ENCODE measurements around the gene VWF. TPM values are rescaled to one million over a fixed set of nuclear protein-coding genes. Genes with fewer than 3 reads are reported as not detected.
"Not testable (repeated sequence)": the region's sequence is repeated elsewhere in the genome, so short reads cannot be mapped to it uniquely, and the experiment has no call there.

Gene VWF
- total and polyA plus RNA-seq, 9 donors: 37.9 to 278 (median 107) TPM

DNA sequence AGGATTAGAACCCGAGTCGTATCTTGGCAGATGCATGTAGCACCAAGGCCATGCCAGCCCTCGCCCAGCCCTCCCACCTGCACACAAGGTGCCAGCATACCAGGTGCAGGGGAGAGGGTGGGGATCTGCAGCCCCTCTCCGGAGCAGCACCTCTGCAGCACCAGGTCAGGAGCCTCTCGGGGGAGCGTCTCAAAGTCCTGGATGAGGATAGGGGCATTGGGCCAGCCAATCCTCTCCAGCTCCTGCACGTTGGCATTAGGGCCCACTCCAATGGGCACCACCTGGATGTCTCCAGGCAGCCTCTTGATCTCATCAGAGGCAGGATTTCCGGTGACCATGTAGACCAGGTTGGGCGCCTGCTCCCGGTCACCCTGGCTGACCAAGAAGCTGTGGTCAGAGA is 106.2 kb downstream of the VWF start:
- Histone ChIP-seq H3K4me1 (ENCODE audit: insufficient read depth) (no peaks in the 10 kb centered on the region), H3K9me3 (no peaks in the 10 kb centered on the region), H3K27ac (no peak overlapping the region), H3K36me3 (no peaks in the 10 kb centered on the region), H3K4me3 (no peak overlapping the region), H3K27me3 (no peaks in the 10 kb centered on the region)
- 81 to 91% (median 89%) methylated on average over 10 of the region's 10 CpGs for WGBS, 3 donors
- intact Hi-C loops (cut with DNase I): no loop called here
- DNase-seq: no peak
- no peak for TF ChIP-seq EP300 (IDR thresholded peaks at IDR 0.05)
- TF ChIP-seq POLR2A (IDR thresholded peaks at IDR 0.05): no peak
- TF ChIP-seq CTCF (IDR thresholded peaks at IDR 0.05): no peak

DNA sequence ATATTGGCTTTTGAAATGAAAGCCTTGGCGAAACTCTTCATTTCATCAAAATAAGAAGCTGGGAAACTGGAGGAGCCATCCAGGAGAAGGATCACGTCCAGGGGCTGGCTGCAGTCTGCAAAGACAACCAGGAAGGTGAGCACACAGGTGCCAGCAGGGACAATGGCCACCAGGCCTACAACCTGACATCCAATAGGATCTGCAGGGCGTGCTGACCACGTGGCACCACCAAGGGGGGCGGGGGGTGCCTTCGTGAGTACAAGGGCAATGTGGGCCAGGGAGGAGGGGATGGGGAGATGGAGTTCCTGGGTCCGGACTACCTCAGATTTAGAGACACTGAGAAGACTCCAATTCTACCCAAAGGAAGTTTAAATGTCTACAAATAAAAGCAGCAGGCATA is 107.7 kb downstream of the VWF start:
- Histone ChIP-seq H3K36me3 (no peaks in the 10 kb centered on the region), H3K27ac (no peak overlapping the region), H3K27me3 (no peaks in the 10 kb centered on the region), H3K4me3 (no peak overlapping the region), H3K4me1 (ENCODE audit: insufficient read depth) (no peaks in the 10 kb centered on the region), H3K9me3 (no peaks in the 10 kb centered on the region)
- DNase-seq: no peak
- intact Hi-C loops (cut with DNase I): no loop called here
- TF ChIP-seq EP300 (IDR thresholded peaks at IDR 0.05): no peak
- no peak for TF ChIP-seq CTCF (IDR thresholded peaks at IDR 0.05)
- no peak for TF ChIP-seq POLR2A (IDR thresholded peaks at IDR 0.05)
- WGBS, 3 donors: 66 to 71% (median 69%) methylated on average over 7 of the region's 7 CpGs

- DNase-seq; H3K9me3 ChIP-seq; H3K36me3 ChIP-seq; H3K4me1 ChIP-seq (ENCODE audit: insufficient read depth); intact Hi-C loops (cut with DNase I); H3K27me3 ChIP-seq; H3K27ac ChIP-seq; H3K4me3 ChIP-seq: not testable (repeated sequence)
- 91 to 93% (median 92%) methylated on average over 12 of the region's 12 CpGs for WGBS, 3 donors
Measured at GRCh38 chr12:6016004-6016403, 108.5 kb downstream of the VWF start.

- H3K4me3 ChIP-seq; intact Hi-C loops (cut with DNase I); H3K36me3 ChIP-seq; H3K4me1 ChIP-seq (ENCODE audit: insufficient read depth); H3K27ac ChIP-seq; DNase-seq; H3K9me3 ChIP-seq; H3K27me3 ChIP-seq: not testable (repeated sequence)
- 59 to 63% (median 59%) methylated on average over 3 of the region's 3 CpGs for WGBS, 3 donors
Measured at GRCh38 chr12:6015271-6015670, 109.2 kb downstream of the VWF start.

- H3K9me3 ChIP-seq; H3K4me1 ChIP-seq (ENCODE audit: insufficient read depth); H3K4me3 ChIP-seq; DNase-seq; H3K36me3 ChIP-seq; intact Hi-C loops (cut with DNase I); H3K27me3 ChIP-seq; H3K27ac ChIP-seq: not testable (repeated sequence)
- 82 to 95% (median 85%) methylated on average over 4 of the region's 4 CpGs for WGBS, 3 donors
Measured at GRCh38 chr12:6010631-6011350, 113.7 kb downstream of the VWF start.

DNA sequence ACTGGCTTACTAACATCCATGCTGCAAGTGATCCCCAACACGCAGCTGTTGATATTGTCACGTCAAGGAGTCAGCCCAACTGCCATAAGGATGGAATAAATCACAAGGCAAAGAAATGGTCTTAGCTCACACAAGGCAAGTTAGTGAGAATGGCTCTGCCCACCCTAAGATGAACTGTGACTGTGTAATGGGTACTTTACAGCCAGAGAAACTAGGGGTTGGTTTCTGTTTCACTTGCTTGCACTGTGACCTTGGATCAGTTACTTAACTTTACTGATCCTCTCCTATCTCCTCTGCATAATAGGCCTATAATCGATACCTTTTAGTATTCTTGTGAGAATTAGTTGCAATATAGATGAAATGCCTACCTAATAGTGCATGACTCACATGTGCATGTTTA is 127.2 kb downstream of the VWF start:
- Histone ChIP-seq H3K4me1 (ENCODE audit: insufficient read depth) (no peaks in the 10 kb centered on the region), H3K9me3 (no peaks in the 10 kb centered on the region), H3K36me3 (no peaks in the 10 kb centered on the region), H3K4me3 (no peak overlapping the region), H3K27me3 (no peaks in the 10 kb centered on the region), H3K27ac (no peak overlapping the region)
- WGBS, 3 donors: 93 to 95% (median 94%) methylated on average over 3 of the region's 3 CpGs
- intact Hi-C loops (cut with DNase I): loop anchor here in 1 of 4 donors (10.0 kb wide), 1 partner anchor 288 kb away; no protein-coding TSS in a partner anchor
- no peak for DNase-seq
- no peak for TF ChIP-seq EP300 (IDR thresholded peaks at IDR 0.05)
- TF ChIP-seq CTCF (IDR thresholded peaks at IDR 0.05): no peak
- TF ChIP-seq POLR2A (IDR thresholded peaks at IDR 0.05): no peak
